ENCODE data around the gene OPA1. TPM values are rescaled to one million over a fixed set of nuclear protein-coding genes. Genes with fewer than 3 reads are reported as not detected.

The OPA1 gene
- total RNA-seq, 4 donors from 2014 or later = 29.3 to 48.1 (median 44.6) TPM

DNA sequence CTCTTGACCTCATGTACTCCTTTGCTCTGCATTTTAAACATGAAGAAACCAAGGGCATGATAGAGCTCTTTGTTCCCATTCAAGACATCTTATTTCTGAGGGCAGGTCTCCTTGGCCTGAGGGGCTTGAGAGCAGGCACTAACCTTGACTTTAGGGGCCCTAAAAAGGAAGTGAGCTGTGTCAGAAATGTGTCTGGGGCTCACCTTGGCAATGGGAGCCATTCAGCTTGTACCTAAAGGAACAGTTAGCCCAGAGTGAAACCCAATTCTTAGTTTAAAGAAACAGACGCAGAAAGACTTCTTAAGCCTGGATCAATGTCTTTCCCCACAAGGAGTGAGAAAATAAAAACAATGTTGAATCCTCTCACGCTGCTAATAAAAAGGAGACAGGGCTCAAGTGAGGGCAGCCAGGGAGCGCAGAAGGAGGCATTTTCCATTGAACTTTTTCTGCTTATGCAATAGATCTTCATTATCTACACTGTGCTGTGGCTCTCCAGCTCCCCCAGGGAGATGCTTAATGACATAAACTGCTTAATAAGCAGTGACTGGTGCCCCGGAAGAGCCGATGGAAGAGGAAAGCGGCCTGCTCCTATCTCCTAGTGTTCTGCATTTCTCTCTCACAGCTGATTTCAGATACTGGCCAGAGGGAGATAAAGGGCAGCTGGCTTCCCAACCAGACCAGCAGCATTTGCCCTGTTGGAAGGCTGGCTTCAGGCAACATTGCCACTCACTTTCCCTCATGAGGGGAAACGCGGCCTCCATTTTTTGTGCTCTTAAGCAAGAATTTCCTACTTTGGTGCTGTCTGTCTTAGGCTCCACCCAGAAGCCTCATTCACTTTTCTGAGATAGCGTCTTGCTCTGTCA, 152.0 kb downstream of the OPA1 start:
- Histone ChIP-seq H3K9me3 (no peaks in the 10 kb centered on the region), H3K27ac (no peak overlapping the region), H3K27me3 (no peaks in the 10 kb centered on the region), H3K4me3 (no peak overlapping the region), H3K4me1 (no peaks in the 10 kb centered on the region), H3K36me3 (no peaks in the 10 kb centered on the region)
- intact Hi-C loops (cut with DNase I) = no loop called here
- no peak for DNase-seq
- TF ChIP-seq, protein P1, sequence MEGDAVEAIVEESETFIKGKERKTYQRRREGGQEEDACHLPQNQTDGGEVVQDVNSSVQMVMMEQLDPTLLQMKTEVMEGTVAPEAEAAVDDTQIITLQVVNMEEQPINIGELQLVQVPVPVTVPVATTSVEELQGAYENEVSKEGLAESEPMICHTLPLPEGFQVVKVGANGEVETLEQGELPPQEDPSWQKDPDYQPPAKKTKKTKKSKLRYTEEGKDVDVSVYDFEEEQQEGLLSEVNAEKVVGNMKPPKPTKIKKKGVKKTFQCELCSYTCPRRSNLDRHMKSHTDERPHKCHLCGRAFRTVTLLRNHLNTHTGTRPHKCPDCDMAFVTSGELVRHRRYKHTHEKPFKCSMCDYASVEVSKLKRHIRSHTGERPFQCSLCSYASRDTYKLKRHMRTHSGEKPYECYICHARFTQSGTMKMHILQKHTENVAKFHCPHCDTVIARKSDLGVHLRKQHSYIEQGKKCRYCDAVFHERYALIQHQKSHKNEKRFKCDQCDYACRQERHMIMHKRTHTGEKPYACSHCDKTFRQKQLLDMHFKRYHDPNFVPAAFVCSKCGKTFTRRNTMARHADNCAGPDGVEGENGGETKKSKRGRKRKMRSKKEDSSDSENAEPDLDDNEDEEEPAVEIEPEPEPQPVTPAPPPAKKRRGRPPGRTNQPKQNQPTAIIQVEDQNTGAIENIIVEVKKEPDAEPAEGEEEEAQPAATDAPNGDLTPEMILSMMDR (IDR thresholded peaks at IDR 0.05) = no peak
- TF ChIP-seq POLR2A (IDR thresholded peaks at IDR 0.05) = no peak
- 77 to 78% methylated on average over 9 of the region's 9 CpGs for WGBS, 2 donors

DNA sequence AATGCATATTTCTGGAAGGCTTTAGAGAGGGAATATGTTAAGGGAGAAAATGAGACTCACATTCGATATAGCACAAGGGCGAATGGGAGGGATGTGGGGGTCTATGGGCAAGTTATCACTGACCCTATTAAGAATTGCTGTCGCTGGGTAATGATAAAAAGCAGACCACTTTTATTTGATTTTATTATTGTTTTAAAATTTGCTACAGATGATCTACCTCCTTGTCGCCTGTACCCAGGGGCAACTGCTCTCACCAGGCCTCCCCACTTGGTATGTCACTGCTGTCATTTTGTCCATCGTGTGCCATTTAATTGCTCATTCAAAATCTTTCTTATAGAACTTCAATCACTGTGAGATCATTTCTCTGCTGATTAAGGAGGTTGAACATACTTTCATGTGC, 153.8 kb downstream of the OPA1 start:
- intact Hi-C loops (cut with DNase I) = no loop called here
- WGBS, 2 donors = 91% methylated on average over 5 of the region's 5 CpGs
- H3K27ac ChIP-seq = no peak overlapping the region
- H3K36me3 ChIP-seq = no peaks in the 10 kb centered on the region
- TF ChIP-seq, protein P1 (IDR thresholded peaks at IDR 0.05) = no peak
- no peak for TF ChIP-seq POLR2A (IDR thresholded peaks at IDR 0.05)
- no peaks in the 10 kb centered on the region for H3K27me3 ChIP-seq
- DNase-seq = no peak
- no peak overlapping the region for H3K4me3 ChIP-seq
- H3K9me3 ChIP-seq = no peaks in the 10 kb centered on the region
- no peaks in the 10 kb centered on the region for H3K4me1 ChIP-seq

Small RNA genes within 50 kb of the gene (small RNA-seq; reads per million reads assigned to genes)
- 0 reads per million in 4 donors for gene RF00019
- 0 reads per million in 4 donors for gene RN7SL447P

Other genes starting within 250 kb of the OPA1 start
- under 1 TPM; 0.19 to 0.85 (median 0.48) TPM for gene ATP13A5, start 214.5 kb upstream of the OPA1 start, total RNA-seq
- 10 to 100 TPM; 24.9 to 59.8 (median 40.5) TPM for gene ATP13A4, start 38.3 kb upstream of the OPA1 start, total RNA-seq

Measured in esophagus squamous epithelium (tissue), 5 donors.